H9 (cell line): ENCODE data around the gene ACTN2. TPM values are rescaled to one million over a fixed set of nuclear protein-coding genes. Genes with fewer than 3 reads are reported as not detected.

Experiments used
- DNase-seq: peaks from one replicate; pipeline ENCODE4 v3.0.0-alpha.2; 2017
- H2AFZ ChIP-seq: one replicate; pipeline ENCODE4 v1.6.1; 2013; ENCODE audit warnings: mild to moderate bottlenecking, low read length, control low read depth, moderate library complexity
- H2AK5ac ChIP-seq: 2 replicates; pipeline ENCODE4 v1.6.1; 2013; ENCODE audit warnings: low read length, control low read depth, mixed read lengths; ENCODE audit not compliant: insufficient read length
- H2BK120ac ChIP-seq: one replicate; pipeline ENCODE4 v1.6.1; 2013; ENCODE audit warnings: low read depth, mild to moderate bottlenecking, low read length, control low read depth, inconsistent platforms; ENCODE audit not compliant: poor library complexity, severe bottlenecking
- H2BK12ac ChIP-seq: 2 replicates; pipeline ENCODE4 v1.6.1; 2013; ENCODE audit warnings: low read length, control low read depth, mixed read lengths, low read depth; ENCODE audit not compliant: insufficient read length
- H2BK15ac ChIP-seq: 2 replicates; pipeline ENCODE4 v1.6.1; 2013; ENCODE audit warnings: low read depth, low read length, control low read depth
- H2BK20ac ChIP-seq: one replicate; pipeline ENCODE4 v1.6.1; 2013; ENCODE audit warnings: low read depth, mild to moderate bottlenecking, low read length, control low read depth, inconsistent platforms; ENCODE audit not compliant: poor library complexity, severe bottlenecking
- H2BK5ac ChIP-seq: 2 replicates; pipeline ENCODE4 v1.6.1; 2013; ENCODE audit warnings: low read length, control low read depth, mixed read lengths; ENCODE audit not compliant: insufficient read length
- H3K14ac ChIP-seq: 2 replicates; pipeline ENCODE4 v1.6.1; 2013; ENCODE audit warnings: low read length, control low read depth; ENCODE audit not compliant: insufficient read depth
- H3K18ac ChIP-seq: 2 replicates; pipeline ENCODE4 v1.6.1; 2013; ENCODE audit warnings: low read depth, mild to moderate bottlenecking, mixed read lengths, low read length, control low read depth; ENCODE audit not compliant: insufficient read length
- H3K23ac ChIP-seq: 2 replicates; pipeline ENCODE4 v1.6.1; 2013; ENCODE audit warnings: low read length, control low read depth, mixed read lengths, low read depth; ENCODE audit not compliant: insufficient read length
- H3K23me2 ChIP-seq: 2 replicates; pipeline ENCODE4 v1.6.1; 2013; ENCODE audit warnings: low read depth, mild to moderate bottlenecking, mixed read lengths, low read length, control low read depth; ENCODE audit not compliant: insufficient read length, poor library complexity, severe bottlenecking
- H3K27ac ChIP-seq: 2 replicates; pipeline ENCODE4 v1.5.1; 2013; ENCODE audit warnings: low read length, control low read depth, mixed read lengths, low read depth; ENCODE audit not compliant: insufficient read length
- H3K27me3 ChIP-seq: 2 replicates; pipeline ENCODE4 v1.6.1; 2013; ENCODE audit warnings: low read length, control low read depth, inconsistent platforms; ENCODE audit not compliant: insufficient read depth
- H3K4ac ChIP-seq: 2 replicates; pipeline ENCODE4 v1.6.1; 2013; ENCODE audit warnings: low read depth, mild to moderate bottlenecking, control low read depth, inconsistent platforms, low read length, moderate library complexity
- H3K4me1 ChIP-seq: 2 replicates; pipeline ENCODE4 v1.6.1; 2013; ENCODE audit warnings: low read length, control low read depth, inconsistent platforms; ENCODE audit not compliant: insufficient read depth
- H3K4me2 ChIP-seq: 2 replicates; pipeline ENCODE4 v1.6.1; 2013; ENCODE audit warnings: low read length, control low read depth, mixed read lengths; ENCODE audit not compliant: insufficient read length, insufficient read depth
- H3K56ac ChIP-seq: 2 replicates; pipeline ENCODE4 v1.6.1; 2013; ENCODE audit warnings: low read depth, mild to moderate bottlenecking, mixed read lengths, low read length, control low read depth; ENCODE audit not compliant: insufficient read length
- H3K79me1 ChIP-seq: 2 replicates; pipeline ENCODE4 v1.6.1; 2013; ENCODE audit warnings: low read depth, mild to moderate bottlenecking, moderate library complexity, low read length, control low read depth, inconsistent platforms; ENCODE audit not compliant: insufficient read depth, poor library complexity, severe bottlenecking
- H3K79me2 ChIP-seq: 2 replicates; pipeline ENCODE4 v1.6.1; 2013; ENCODE audit warnings: low read length, control low read depth, inconsistent platforms; ENCODE audit not compliant: insufficient read depth
- H3K9ac ChIP-seq: 2 replicates; pipeline ENCODE4 v1.6.1; 2013; ENCODE audit warnings: low read length, control low read depth, mixed read lengths; ENCODE audit not compliant: insufficient read length; ENCODE audit errors: extremely low read depth
- H3K9me3 ChIP-seq: one replicate; pipeline ENCODE4 v1.6.1; 2013; ENCODE audit warnings: low read depth, low read length, inconsistent platforms; ENCODE audit not compliant: control insufficient read depth
- H3T11ph ChIP-seq: one replicate; pipeline ENCODE4 v1.6.1; 2013; ENCODE audit warnings: mild to moderate bottlenecking, low read length, control low read depth, inconsistent platforms
- H4K20me1 ChIP-seq: one replicate; pipeline ENCODE4 v1.6.1; 2013; ENCODE audit not compliant: control insufficient read depth, insufficient read length, insufficient read depth
- H4K5ac ChIP-seq: 2 replicates; pipeline ENCODE4 v1.6.1; 2013; ENCODE audit warnings: low read depth, mild to moderate bottlenecking, mixed read lengths, low read length, control low read depth; ENCODE audit not compliant: insufficient read length
- H4K8ac ChIP-seq: replicated peaks from 2 replicates; pipeline ENCODE4 v1.6.1; 2013; ENCODE audit warnings: low read length, control low read depth, mixed read lengths, low read depth; ENCODE audit not compliant: insufficient read length
- H4K91ac ChIP-seq: 2 replicates; pipeline ENCODE4 v1.6.1; 2013; ENCODE audit warnings: low read depth, mild to moderate bottlenecking, moderate library complexity, mixed read lengths, low read length, control low read depth; ENCODE audit not compliant: insufficient read length
- H3K27ac Mint-ChIP-seq, 3 experiments: 2 replicates in 2 of 3; 3 replicates in 1 of 3; pipeline ENCODE4 v1.8.0; 2020 to 2021; ENCODE audit warnings: mixed read lengths in 3 of 3, mild to moderate bottlenecking in 1 of 3, moderate library complexity in 1 of 3
- H3K27me3 Mint-ChIP-seq: 2 replicates; pipeline ENCODE4 v1.8.0; 2021; ENCODE audit warnings: low read depth, mild to moderate bottlenecking, moderate library complexity, mixed read lengths
- H3K36me3 Mint-ChIP-seq, 3 experiments: 2 replicates in 2 of 3; 3 replicates in 1 of 3; pipeline ENCODE4 v1.8.0; 2020 to 2021; ENCODE audit warnings: low read depth in 3 of 3, mixed read lengths in 3 of 3; ENCODE audit not compliant: insufficient read depth in 1 of 3
- H3K4me1 Mint-ChIP-seq, 2 experiments: 2 replicates each; pipeline ENCODE4 v1.8.0; 2020; ENCODE audit warnings: mixed read lengths in 2 of 2
- H3K4me3 Mint-ChIP-seq, 2 experiments: 2 replicates in 1 of 2; 3 replicates in 1 of 2; pipeline ENCODE4 v1.8.0; 2020 to 2021; ENCODE audit warnings: mild to moderate bottlenecking in 2 of 2, mixed read lengths in 2 of 2, moderate library complexity in 1 of 2
- H3K9me3 Mint-ChIP-seq, 2 experiments: 2 replicates in 1 of 2; 3 replicates in 1 of 2; pipeline ENCODE4 v1.8.0; 2020; ENCODE audit warnings: mild to moderate bottlenecking in 2 of 2, mixed read lengths in 2 of 2, moderate library complexity in 1 of 2
- WGBS: extraction: QIAGEN DNeasy Blood & Tissue Kit; methylation state at CpG from one replicate; pipeline ENCODE4 v1.1.7; 2013; ENCODE audit warnings: missing lambda C conversion rate, low lambda C conversion rate, mixed read lengths; ENCODE audit not compliant: insufficient read length; ENCODE audit errors: extremely low coverage; 5-methylcytosine and 5-hydroxymethylcytosine counted together
- total RNA-seq: library from RNA; stranded (reverse); gene quantifications from 2 replicates; pipeline ENCODE4 v1.2.1, GENCODE V29; 2021
- TF ChIP-seq, protein P1 (sequence below): fragments of 200-600 bp; sonication (generic); conservative IDR thresholded peaks from 3 replicates; pipeline ENCODE4 v1.8.0; 2021; ENCODE audit warnings: antibody characterized with exemption, mild to moderate bottlenecking

The ACTN2 gene
- total RNA-seq, 1 experiment from 2014 or later: 2.3 TPM

DNA sequence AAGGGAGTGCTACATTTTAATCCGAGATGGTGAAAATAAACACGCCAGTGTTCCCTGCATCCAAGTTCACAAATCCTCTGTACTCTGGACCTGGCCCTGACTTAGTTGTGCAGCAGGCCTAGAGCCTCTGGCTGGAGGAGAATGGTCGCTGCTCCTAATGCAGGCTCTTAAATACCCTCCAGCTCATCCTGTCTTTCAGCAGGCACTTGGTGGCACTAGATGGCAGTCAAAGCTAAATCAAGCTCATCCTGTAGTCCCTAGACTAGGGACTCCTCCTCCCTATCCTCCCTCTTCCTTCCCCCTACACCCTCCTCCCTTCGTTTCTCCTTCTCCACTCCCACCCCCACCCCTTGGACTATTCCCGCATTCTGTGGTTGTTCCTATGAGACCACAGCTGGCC lies 67.2 kb downstream of the ACTN2 start:
- Histone ChIP-seq H3K79me1 (no peaks in the 10 kb centered on the region), H2BK5ac (no peak overlapping the region), H2BK20ac (no peak overlapping the region), H4K8ac (no peak overlapping the region), H3K27me3 (no peaks in the 10 kb centered on the region), H3K4me2 (no peak overlapping the region), H3T11ph (no peak overlapping the region), H3K4me1 (no peaks in the 10 kb centered on the region), H2BK12ac (no peak overlapping the region), H3K9me3 (no peaks in the 10 kb centered on the region), H3K23me2 (no peaks in the 10 kb centered on the region), H3K27ac (no peak overlapping the region), H2AK5ac (no peak overlapping the region), H4K91ac (no peak overlapping the region), H3K23ac (no peak overlapping the region), H3K4ac (no peak overlapping the region), H3K9ac (no peak overlapping the region), H4K5ac (no peak overlapping the region), H3K56ac (no peak overlapping the region), H3K79me2 (no peaks in the 10 kb centered on the region), H2AFZ (no peak overlapping the region), H4K20me1 (no peaks in the 10 kb centered on the region), H2BK120ac (no peak overlapping the region), H2BK15ac (no peak overlapping the region), H3K18ac (no peak overlapping the region), H3K14ac (no peak overlapping the region)
- H3K4me3 Mint-ChIP-seq: no peak overlapping the region
- H3K36me3 Mint-ChIP-seq: peaks cover 0 to 8% (median 6%) of the 10 kb centered on the region in 3 experiments; a peak in 3 of 7 replicates
- no peaks in the 10 kb centered on the region for H3K27me3 Mint-ChIP-seq
- no CpG with 5 or more reads among the region's 5 CpGs for WGBS
- peaks cover 0 to 2% of the 10 kb centered on the region in 2 experiments; a peak in 1 of 4 replicates for H3K4me1 Mint-ChIP-seq
- TF ChIP-seq, protein P1, sequence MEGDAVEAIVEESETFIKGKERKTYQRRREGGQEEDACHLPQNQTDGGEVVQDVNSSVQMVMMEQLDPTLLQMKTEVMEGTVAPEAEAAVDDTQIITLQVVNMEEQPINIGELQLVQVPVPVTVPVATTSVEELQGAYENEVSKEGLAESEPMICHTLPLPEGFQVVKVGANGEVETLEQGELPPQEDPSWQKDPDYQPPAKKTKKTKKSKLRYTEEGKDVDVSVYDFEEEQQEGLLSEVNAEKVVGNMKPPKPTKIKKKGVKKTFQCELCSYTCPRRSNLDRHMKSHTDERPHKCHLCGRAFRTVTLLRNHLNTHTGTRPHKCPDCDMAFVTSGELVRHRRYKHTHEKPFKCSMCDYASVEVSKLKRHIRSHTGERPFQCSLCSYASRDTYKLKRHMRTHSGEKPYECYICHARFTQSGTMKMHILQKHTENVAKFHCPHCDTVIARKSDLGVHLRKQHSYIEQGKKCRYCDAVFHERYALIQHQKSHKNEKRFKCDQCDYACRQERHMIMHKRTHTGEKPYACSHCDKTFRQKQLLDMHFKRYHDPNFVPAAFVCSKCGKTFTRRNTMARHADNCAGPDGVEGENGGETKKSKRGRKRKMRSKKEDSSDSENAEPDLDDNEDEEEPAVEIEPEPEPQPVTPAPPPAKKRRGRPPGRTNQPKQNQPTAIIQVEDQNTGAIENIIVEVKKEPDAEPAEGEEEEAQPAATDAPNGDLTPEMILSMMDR: peak; percentile 69
- no peaks in the 10 kb centered on the region for H3K9me3 Mint-ChIP-seq
- 0 out of 7 replicates have a peak overlapping the region, but pooled peaks of 1 of the 3 experiments have one; percentile 89 for H3K27ac Mint-ChIP-seq
- peak; percentile 62 for DNase-seq
